ENCODE measurements around the gene C6orf120.

The C6orf120 gene

DNA sequence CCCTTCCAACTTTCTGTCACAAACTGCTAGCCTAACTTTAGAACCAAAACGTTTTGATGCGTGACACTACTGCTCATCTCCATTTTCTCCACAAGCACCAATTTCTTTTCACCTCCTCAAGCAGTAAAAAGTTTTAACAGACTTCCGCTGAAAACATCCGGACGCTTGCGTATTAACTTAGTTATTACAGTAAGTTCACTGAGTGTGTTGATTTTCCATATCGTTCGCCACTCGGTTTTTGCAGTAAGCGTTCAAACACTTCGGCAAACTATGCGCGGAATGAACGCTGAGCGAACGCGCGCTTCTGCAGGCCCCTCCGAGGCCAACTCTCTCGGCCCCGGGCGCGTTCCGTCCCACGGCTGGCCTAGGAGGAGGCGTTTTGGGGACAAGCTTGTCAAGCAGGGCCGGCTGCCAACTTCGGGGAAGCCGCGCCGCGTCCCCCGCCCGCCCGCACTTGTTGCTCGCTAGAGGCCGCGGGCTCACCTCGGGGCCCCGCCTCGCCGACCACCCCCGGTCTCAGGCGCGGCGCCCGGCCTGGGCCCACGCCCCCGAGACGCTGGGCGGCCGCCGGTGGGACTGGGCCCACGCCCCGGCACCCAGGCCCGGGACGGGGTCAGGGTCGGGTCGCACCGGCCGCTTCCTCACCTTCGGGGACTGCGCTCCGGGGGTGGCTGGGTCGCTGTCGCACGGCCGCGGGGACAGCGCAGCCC, 21.4 kb downstream of the C6orf120 start:
- Histone ChIP-seq H3K9me3 (ENCODE audit: low read length) (no peaks in the 10 kb centered on the region), H3K27me3 (ENCODE audit: insufficient read depth, low read length) (no peaks in the 10 kb centered on the region), H3K27ac (ENCODE audit: low read depth, low read length, poor library complexity, severe bottlenecking) (peak overlapping the region; percentile 80), H3F3A (ENCODE audit: insufficient read depth, low read length) (0 out of 2 replicates have a peak, but pooled peaks cover 3% of the 10 kb centered on the region), H2AFZ (ENCODE audit: low read length) (no peak overlapping the region), H3K9ac (ENCODE audit: low read length) (peak overlapping the region; percentile 73), H3K36me3 (ENCODE audit: insufficient read depth, low read length) (peaks cover 15% of the 10 kb centered on the region), H3K4me1 (ENCODE audit: insufficient read depth, low read length, severe bottlenecking) (peaks cover 30% of the 10 kb centered on the region), H3K4me3 (ENCODE audit: low read depth, low read length, poor library complexity, severe bottlenecking) (peak overlapping the region; percentile 70), H3K4me2 (ENCODE audit: low read length) (peak overlapping the region; percentile 98), H3K79me2 (ENCODE audit: insufficient read depth, low read length) (peaks cover 44% of the 10 kb centered on the region), H3K9me2 (ENCODE audit: low read depth, low read length) (no peaks in the 10 kb centered on the region), H4K20me1 (ENCODE audit: insufficient read depth, low read length) (no peaks in the 10 kb centered on the region)
- TF ChIP-seq CTCF (IDR thresholded peaks at IDR 0.05; ENCODE audit: low read length), result no peak
- TF ChIP-seq EZH2 (IDR thresholded peaks at IDR 0.05; ENCODE audit: borderline replicate concordance, low read length), result no peak

DNA sequence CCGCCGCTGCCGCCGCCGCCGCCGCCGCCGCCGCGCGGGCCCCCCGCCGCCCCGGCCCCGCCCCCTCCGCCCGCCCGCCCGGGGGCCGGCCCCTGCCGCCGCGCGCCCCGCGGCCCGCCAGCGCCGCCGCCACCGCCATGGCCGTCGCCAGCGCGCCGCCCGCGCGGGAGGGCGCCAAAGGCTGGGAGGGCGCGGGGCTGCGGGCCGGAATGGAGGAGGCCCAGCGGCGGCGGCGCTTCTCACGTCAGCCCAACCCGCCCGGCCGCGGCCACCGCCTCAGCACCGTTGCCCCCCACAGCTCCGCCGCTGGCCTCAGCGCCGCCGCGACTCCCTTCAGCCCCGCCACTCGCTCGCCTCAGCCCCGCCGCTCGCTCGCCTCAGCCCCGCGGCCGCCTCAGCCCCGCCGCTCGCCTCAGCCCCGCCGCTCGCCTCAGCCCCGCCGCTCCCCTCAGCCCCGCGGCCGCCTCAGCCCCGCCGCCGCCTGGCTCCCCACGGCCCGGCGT, 22.1 kb downstream of the C6orf120 start:
- no peak for TF ChIP-seq CTCF (IDR thresholded peaks at IDR 0.05; ENCODE audit: low read length)
- Histone ChIP-seq H3K9me3 (ENCODE audit: low read length) (no peaks in the 10 kb centered on the region), H3K9ac (ENCODE audit: low read length) (peak overlapping the region; percentile 51; the same call in 1 of the 2 replicates), H3K4me1 (ENCODE audit: insufficient read depth, low read length, severe bottlenecking) (peaks cover 30% of the 10 kb centered on the region), H3K9me2 (ENCODE audit: low read depth, low read length) (no peaks in the 10 kb centered on the region), H3K36me3 (ENCODE audit: insufficient read depth, low read length) (peaks cover 12% of the 10 kb centered on the region), H3K27ac (ENCODE audit: low read depth, low read length, poor library complexity, severe bottlenecking) (no peak overlapping the region), H3F3A (ENCODE audit: insufficient read depth, low read length) (0 out of 2 replicates have a peak, but pooled peaks cover 3% of the 10 kb centered on the region), H3K27me3 (ENCODE audit: insufficient read depth, low read length) (no peaks in the 10 kb centered on the region), H2AFZ (ENCODE audit: low read length) (no peak overlapping the region), H3K4me3 (ENCODE audit: low read depth, low read length, poor library complexity, severe bottlenecking) (peak overlapping the region; percentile 56), H3K79me2 (ENCODE audit: insufficient read depth, low read length) (peaks cover 40% of the 10 kb centered on the region), H3K4me2 (ENCODE audit: low read length) (no peak overlapping the region), H4K20me1 (ENCODE audit: insufficient read depth, low read length) (no peaks in the 10 kb centered on the region)

DNA sequence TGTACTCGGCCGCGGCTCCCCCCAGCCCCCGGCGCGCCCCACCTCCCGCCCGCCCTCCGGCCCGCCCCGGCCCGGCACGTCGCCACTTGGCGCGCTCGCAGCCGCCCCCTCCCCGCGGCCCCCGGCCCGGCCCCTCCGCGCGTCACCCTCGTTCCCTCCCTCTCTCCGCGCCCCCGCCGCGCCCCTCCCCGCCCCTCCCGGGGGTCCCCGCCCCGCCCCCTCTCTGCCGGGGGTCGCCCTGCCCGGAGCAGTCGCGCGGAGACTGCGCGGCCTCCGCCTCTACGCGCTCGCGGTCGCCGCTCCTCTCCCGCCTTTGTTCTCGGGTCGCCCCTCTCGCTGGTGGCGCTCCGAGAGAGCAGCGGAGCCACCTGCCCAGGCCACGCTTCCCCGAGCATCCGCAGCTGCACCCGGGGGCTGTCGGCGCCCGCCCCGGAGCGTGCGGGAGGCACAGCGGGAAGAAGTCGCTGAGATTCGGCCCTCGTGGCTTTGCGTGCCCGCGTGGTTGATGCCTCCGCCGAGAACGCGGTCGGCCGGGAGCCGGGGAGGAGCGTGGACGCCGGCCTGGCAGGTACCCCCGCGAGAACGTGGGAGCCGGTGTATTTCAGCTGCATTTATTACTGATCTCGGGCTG, 22.7 kb downstream of the C6orf120 start, which contains the start of gene PHF10:
TSS of gene PHF10 (minus strand) at position 7 of the 631 bp plus-strand sequence. CDS start 569 bp downstream, outside the sequence.
- Histone ChIP-seq H4K20me1 (ENCODE audit: insufficient read depth, low read length) (no peaks in the 10 kb centered on the region), H3K9me3 (ENCODE audit: low read length) (no peaks in the 10 kb centered on the region), H3K9ac (ENCODE audit: low read length) (peak within 1 kb of the TSS; percentile 73), H3F3A (ENCODE audit: insufficient read depth, low read length) (0 out of 2 replicates have a peak, but pooled peaks cover 3% of the 10 kb centered on the region), H3K27me3 (ENCODE audit: insufficient read depth, low read length) (no peaks in the 10 kb centered on the region), H3K4me1 (ENCODE audit: insufficient read depth, low read length, severe bottlenecking) (peaks cover 30% of the 10 kb centered on the region), H3K27ac (ENCODE audit: low read depth, low read length, poor library complexity, severe bottlenecking) (peak within 1 kb of the TSS; percentile 80), H3K9me2 (ENCODE audit: low read depth, low read length) (no peaks in the 10 kb centered on the region), H3K4me3 (ENCODE audit: low read depth, low read length, poor library complexity, severe bottlenecking) (peak within 1 kb of the TSS; percentile 75), H3K79me2 (ENCODE audit: insufficient read depth, low read length) (peaks cover 35% of the 10 kb centered on the region), H3K4me2 (ENCODE audit: low read length) (peak within 1 kb of the TSS; percentile 98), H3K36me3 (ENCODE audit: insufficient read depth, low read length) (peaks cover 9% of the 10 kb centered on the region), H2AFZ (ENCODE audit: low read length) (peak within 1 kb of the TSS; percentile 3; the same call in 1 of the 2 replicates)
- TF ChIP-seq EZH2 (IDR thresholded peaks at IDR 0.05; ENCODE audit: borderline replicate concordance, low read length) (no peak), CTCF (IDR thresholded peaks at IDR 0.05; ENCODE audit: low read length) (no peak)

Data from OCI-LY1 (cell line).